PC-9 (cell line): ENCODE results near the gene SRGAP3. TPM values are rescaled to one million over a fixed set of nuclear protein-coding genes. Genes with fewer than 3 reads are reported as not detected.

ENCODE experiments used
- BruUV-seq: library from RNA; stranded (reverse); fragments of 400-500 nt; replicated peaks from 2 replicates; lab custom pipeline; 2021; lab: Mats Ljungman, UMichigan
- CTCF ChIA-PET: fragments of 300-600 bp; sonication (Branson Sonifier 250); formaldehyde crosslinking; loops from one replicate; lab custom pipeline; 2022; ENCODE audit warnings: antibody characterized with exemption; lab: Charles Lee
- POLR2A ChIA-PET: fragments of 300-600 bp; sonication (Branson Sonifier 250); formaldehyde crosslinking; loops from one replicate; lab custom pipeline; 2022; ENCODE audit warnings: antibody characterized with exemption; ENCODE audit not compliant: unreplicated experiment; lab: Charles Lee
- DNase-seq, 2 experiments: peaks; one replicate each; pipeline versions ENCODE4 v3.0.0 to v3.0.0-alpha.2; 2015 to 2022; ENCODE audit warnings: mixed read lengths in 1 of 2
- H2AFZ ChIP-seq: fragments of 200-600 bp; sonication (generic); 2 replicates; pipeline ENCODE4 v1.8.1; 2017; ENCODE audit warnings: antibody characterized with exemption
- H3F3A ChIP-seq: fragments of 200-600 bp; sonication (generic); 2 replicates; pipeline ENCODE4 v1.8.1; 2017; ENCODE audit warnings: antibody characterized with exemption, mild to moderate bottlenecking, low read depth; ENCODE audit not compliant: insufficient read depth
- H3K27ac ChIP-seq: fragments of 200-600 bp; sonication (generic); 2 replicates; pipeline ENCODE4 v1.6.1; 2016; ENCODE audit warnings: mixed run types
- H3K27me3 ChIP-seq: fragments of 200-600 bp; sonication (generic); 2 replicates; pipeline ENCODE4 v1.6.1; 2016; ENCODE audit warnings: low read depth, mixed run types; ENCODE audit not compliant: insufficient read depth
- H3K36me3 ChIP-seq: fragments of 200-600 bp; sonication (generic); 2 replicates; pipeline ENCODE4 v1.6.1; 2016; ENCODE audit warnings: low read depth, mixed run types
- H3K4me1 ChIP-seq: fragments of 200-600 bp; sonication (generic); replicated peaks from 2 replicates; pipeline ENCODE4 v1.6.1; 2016; ENCODE audit warnings: mixed run types; ENCODE audit not compliant: insufficient read depth
- H3K4me2 ChIP-seq: fragments of 200-600 bp; sonication (generic); 2 replicates; pipeline ENCODE4 v1.6.1; 2017; ENCODE audit warnings: mixed run types
- H3K4me3 ChIP-seq: fragments of 200-600 bp; sonication (generic); 2 replicates; pipeline ENCODE4 v1.6.1; 2016; ENCODE audit warnings: mixed run types
- H3K79me2 ChIP-seq: fragments of 200-600 bp; sonication (generic); 2 replicates; pipeline ENCODE4 v1.6.1; 2017; ENCODE audit warnings: low read depth, mixed run types
- H3K9me2 ChIP-seq: fragments of 200-600 bp; sonication (generic); 2 replicates; pipeline ENCODE4 v1.8.1; 2017; ENCODE audit warnings: mild to moderate bottlenecking; ENCODE audit not compliant: insufficient read depth
- H3K9me3 ChIP-seq: fragments of 200-600 bp; sonication (generic); 2 replicates; pipeline ENCODE4 v1.8.1; 2016; ENCODE audit warnings: low read depth; ENCODE audit not compliant: insufficient read depth
- H4K20me1 ChIP-seq: fragments of 200-600 bp; sonication (generic); 2 replicates; pipeline ENCODE4 v1.8.1; 2017; ENCODE audit not compliant: insufficient read depth
- EZH2 ChIP-seq: fragments of 200-600 bp; sonication (generic); IDR thresholded peaks from 2 replicates; pipeline ENCODE4 v1.8.0; 2017; ENCODE audit warnings: antibody characterized with exemption, low read depth
- intact Hi-C: fragments of 100-400 bp; cut with micrococcal nuclease; formaldehyde crosslinking; loops from one replicate; pipeline ENCODE4 v1.10.0; 2022; ENCODE audit not compliant: unreplicated experiment
- total RNA-seq: library from RNA; stranded (reverse); gene quantifications from 2 replicates; pipeline ENCODE4 v1.2.3, GENCODE V29; 2021
- TF ChIP-seq, protein P1 (sequence below): fragments of 200-600 bp; sonication (generic); conservative IDR thresholded peaks from 2 replicates; pipeline ENCODE4 v1.6.1; 2017; ENCODE audit warnings: mixed run types, antibody characterized with exemption, mild to moderate bottlenecking, moderate library complexity

SRGAP3 gene
- total RNA-seq, 1 experiment from 2014 or later: 17.5 TPM

DNA sequence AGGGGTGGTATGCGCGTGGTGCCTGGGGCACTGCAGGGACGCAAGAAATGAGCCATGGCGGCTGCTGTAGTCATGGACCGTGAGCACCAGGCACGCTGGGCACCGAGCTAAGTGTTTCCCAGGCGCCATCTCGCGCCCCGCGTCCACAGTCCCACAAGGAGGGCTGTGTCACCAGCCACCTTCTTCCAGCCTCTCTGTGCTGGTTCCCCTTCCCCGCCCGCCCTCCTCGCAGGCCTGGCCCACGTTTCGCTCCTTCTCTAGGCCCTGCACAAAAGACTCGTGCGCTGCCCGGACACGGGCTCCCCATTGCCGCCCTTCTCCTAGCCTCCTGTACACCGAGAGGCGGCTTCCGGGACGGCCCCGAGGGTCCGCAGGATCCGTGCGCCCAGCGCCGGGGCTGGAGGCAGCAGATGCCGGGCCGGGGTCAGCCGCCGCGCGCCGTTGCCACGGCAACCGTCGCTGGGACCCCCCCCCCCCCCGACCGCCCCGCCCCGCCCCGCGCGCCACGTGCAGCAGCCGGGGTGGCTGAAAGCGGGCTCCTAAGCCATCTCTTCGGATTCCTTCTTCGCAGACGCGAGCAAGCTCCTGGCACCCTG, 113.4 kb downstream of the SRGAP3 start:
- Histone ChIP-seq H3K36me3 (no peaks in the 10 kb centered on the region), H3K4me2 (no peak overlapping the region), H4K20me1 (no peaks in the 10 kb centered on the region), H3K79me2 (no peaks in the 10 kb centered on the region), H3K9me2 (no peaks in the 10 kb centered on the region), H2AFZ (no peak overlapping the region), H3F3A (no peaks in the 10 kb centered on the region), H3K27me3 (no peaks in the 10 kb centered on the region), H3K9me3 (no peaks in the 10 kb centered on the region), H3K27ac (no peak overlapping the region), H3K4me3 (no peak overlapping the region), H3K4me1 (no peaks in the 10 kb centered on the region)
- BruUV-seq: no TSS peak
- no peak for TF ChIP-seq EZH2
- ChIA-PET CTCF (no interaction called here), POLR2A (no interaction called here)
- intact Hi-C loops: no loop called here
- DNase-seq: no peak

DNA sequence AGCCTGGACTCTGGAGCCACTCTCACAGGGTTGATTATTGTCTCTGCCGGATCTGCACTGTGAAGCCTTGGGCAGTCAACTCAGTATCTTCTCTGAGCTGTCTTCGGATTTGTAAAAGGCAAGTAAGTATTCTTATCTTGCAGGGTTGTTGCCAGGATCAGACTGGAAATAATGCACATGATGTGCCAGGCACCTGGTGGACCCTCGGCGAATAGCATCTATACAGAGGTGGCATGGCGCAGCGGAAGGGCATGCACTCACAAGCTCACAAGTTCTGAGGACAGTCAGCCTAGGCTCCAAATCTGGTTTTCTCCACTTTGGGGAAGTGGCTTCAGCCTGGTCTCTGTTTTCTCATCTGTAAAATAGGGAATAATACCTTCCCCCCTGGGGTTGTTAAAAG, 113.9 kb downstream of the SRGAP3 start:
- H4K20me1 ChIP-seq: no peaks in the 10 kb centered on the region
- CTCF ChIA-PET: no interaction called here
- no peak overlapping the region for H3K4me3 ChIP-seq
- no peak overlapping the region for H3K4me2 ChIP-seq
- POLR2A ChIA-PET: no interaction called here
- H3K9me2 ChIP-seq: no peaks in the 10 kb centered on the region
- no peaks in the 10 kb centered on the region for H3K4me1 ChIP-seq
- intact Hi-C loops: no loop called here
- H3K27ac ChIP-seq: no peak overlapping the region
- H3K79me2 ChIP-seq: no peaks in the 10 kb centered on the region
- no peaks in the 10 kb centered on the region for H3K27me3 ChIP-seq
- H2AFZ ChIP-seq: no peak overlapping the region
- no peak for DNase-seq
- TF ChIP-seq EZH2: no peak
- TF ChIP-seq, protein P1, sequence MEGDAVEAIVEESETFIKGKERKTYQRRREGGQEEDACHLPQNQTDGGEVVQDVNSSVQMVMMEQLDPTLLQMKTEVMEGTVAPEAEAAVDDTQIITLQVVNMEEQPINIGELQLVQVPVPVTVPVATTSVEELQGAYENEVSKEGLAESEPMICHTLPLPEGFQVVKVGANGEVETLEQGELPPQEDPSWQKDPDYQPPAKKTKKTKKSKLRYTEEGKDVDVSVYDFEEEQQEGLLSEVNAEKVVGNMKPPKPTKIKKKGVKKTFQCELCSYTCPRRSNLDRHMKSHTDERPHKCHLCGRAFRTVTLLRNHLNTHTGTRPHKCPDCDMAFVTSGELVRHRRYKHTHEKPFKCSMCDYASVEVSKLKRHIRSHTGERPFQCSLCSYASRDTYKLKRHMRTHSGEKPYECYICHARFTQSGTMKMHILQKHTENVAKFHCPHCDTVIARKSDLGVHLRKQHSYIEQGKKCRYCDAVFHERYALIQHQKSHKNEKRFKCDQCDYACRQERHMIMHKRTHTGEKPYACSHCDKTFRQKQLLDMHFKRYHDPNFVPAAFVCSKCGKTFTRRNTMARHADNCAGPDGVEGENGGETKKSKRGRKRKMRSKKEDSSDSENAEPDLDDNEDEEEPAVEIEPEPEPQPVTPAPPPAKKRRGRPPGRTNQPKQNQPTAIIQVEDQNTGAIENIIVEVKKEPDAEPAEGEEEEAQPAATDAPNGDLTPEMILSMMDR: no peak
- no peaks in the 10 kb centered on the region for H3K36me3 ChIP-seq
- H3F3A ChIP-seq: no peaks in the 10 kb centered on the region
- no peaks in the 10 kb centered on the region for H3K9me3 ChIP-seq
- BruUV-seq: no TSS peak

DNA sequence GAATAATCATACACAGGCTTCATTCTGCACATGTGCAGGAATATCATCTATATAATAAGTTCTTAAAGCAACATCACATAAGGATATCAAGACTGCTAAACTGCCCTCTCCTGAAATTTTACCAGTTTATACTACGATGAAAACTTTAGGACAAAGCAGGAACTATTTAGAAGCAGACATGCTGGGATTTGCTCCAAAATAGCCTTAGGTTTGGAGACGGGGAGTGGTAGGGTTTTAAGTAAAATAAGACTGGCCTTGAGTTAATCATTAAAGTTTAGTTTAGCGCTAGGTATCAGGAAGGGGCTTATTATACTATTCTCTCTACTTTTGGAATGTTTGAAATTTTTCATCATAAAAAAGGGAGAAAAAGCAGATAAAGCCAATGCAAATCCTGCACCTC, 115.8 kb downstream of the SRGAP3 start:
- H3K9me3 ChIP-seq: no peaks in the 10 kb centered on the region
- no peak for TF ChIP-seq EZH2
- TF ChIP-seq, protein P1: no peak

More for the DNA sequence above, 115.8 kb downstream of the SRGAP3 start:
- Histone ChIP-seq H2AFZ (no peak overlapping the region), H3K4me2 (no peak overlapping the region), H3K4me1 (no peaks in the 10 kb centered on the region), H3K27ac (no peak overlapping the region), H3K27me3 (no peaks in the 10 kb centered on the region), H3K79me2 (no peaks in the 10 kb centered on the region), H3K36me3 (no peaks in the 10 kb centered on the region), H4K20me1 (no peaks in the 10 kb centered on the region), H3K4me3 (no peak overlapping the region), H3F3A (no peaks in the 10 kb centered on the region), H3K9me2 (no peaks in the 10 kb centered on the region)
- ChIA-PET CTCF (no interaction called here), POLR2A (no interaction called here)
- intact Hi-C loops: no loop called here
- BruUV-seq: no TSS peak
- no peak for DNase-seq
